ENCODE measurements around the gene PIR.

Gene PIR

DNA sequence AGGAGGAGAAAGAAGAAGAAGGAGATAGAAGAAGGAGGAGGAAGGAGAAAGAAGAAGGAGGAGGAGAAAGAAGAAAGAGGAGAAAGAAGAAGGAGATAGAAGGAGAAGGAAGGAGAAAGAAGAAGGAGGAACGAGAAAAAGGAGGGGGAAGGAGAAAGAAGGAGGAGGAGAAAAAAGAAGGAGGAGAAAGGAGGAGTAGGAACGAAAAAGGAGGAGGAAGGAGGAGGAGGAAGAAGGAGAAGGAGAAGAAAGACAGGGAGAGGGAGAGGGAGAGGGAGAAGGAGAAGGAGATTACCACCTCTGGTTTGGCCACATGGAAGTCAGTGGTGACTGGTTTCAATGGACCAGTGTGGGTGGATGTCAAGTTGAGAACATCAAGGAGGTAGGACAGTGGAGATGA is 58.9 kb downstream of the PIR start:
- Histone ChIP-seq H3K4me2 (ENCODE audit: insufficient read depth, low read length) (no peak overlapping the region), H3K79me2 (ENCODE audit: insufficient read depth, low read length) (no peaks in the 10 kb centered on the region), H3K4me1 (ENCODE audit: insufficient read depth, low read length) (no peaks in the 10 kb centered on the region), H3K9me3 (ENCODE audit: insufficient read depth, low read length, severe bottlenecking) (no peaks in the 10 kb centered on the region), H2AFZ (ENCODE audit: low read depth, low read length) (no peak overlapping the region), H3K9ac (ENCODE audit: low read depth, low read length) (no peak overlapping the region), H4K20me1 (ENCODE audit: insufficient read depth, low read length) (no peaks in the 10 kb centered on the region), H3K27ac (ENCODE audit: low read length) (no peak overlapping the region), H3K4me3 (ENCODE audit: low read depth in 1 of 2, low read length in 2 of 2) (no peak overlapping the region), H3K27me3 (ENCODE audit: insufficient read depth, low read length, poor library complexity) (no peaks in the 10 kb centered on the region), H3K36me3 (ENCODE audit: insufficient read depth, low read length) (no peaks in the 10 kb centered on the region)
- TF ChIP-seq EZH2 (IDR thresholded peaks at IDR 0.05; ENCODE audit: borderline replicate concordance, low read depth, low read length, severe bottlenecking) (no peak), CTCF (IDR thresholded peaks at IDR 0.05; ENCODE audit: borderline replicate concordance, extremely low read depth, low read length, poor library complexity, severe bottlenecking) (no peak)
- DNase-seq (no peak), ATAC-seq (ENCODE audit: insufficient read depth, low read depth) (no peak)

- Histone ChIP-seq H3K27me3 (ENCODE audit: insufficient read depth, low read length, poor library complexity) (no peaks in the 10 kb centered on the region), H2AFZ (ENCODE audit: low read depth, low read length) (no peak overlapping the region), H3K4me1 (ENCODE audit: insufficient read depth, low read length) (no peaks in the 10 kb centered on the region), H3K4me3 (ENCODE audit: low read depth in 1 of 2, low read length in 2 of 2) (no peak overlapping the region), H3K36me3 (ENCODE audit: insufficient read depth, low read length) (no peaks in the 10 kb centered on the region), H3K27ac (ENCODE audit: low read length) (no peak overlapping the region), H3K9ac (ENCODE audit: low read depth, low read length) (no peak overlapping the region), H3K4me2 (ENCODE audit: insufficient read depth, low read length) (no peak overlapping the region), H3K9me3 (ENCODE audit: insufficient read depth, low read length, severe bottlenecking) (no peaks in the 10 kb centered on the region), H3K79me2 (ENCODE audit: insufficient read depth, low read length) (no peaks in the 10 kb centered on the region), H4K20me1 (ENCODE audit: insufficient read depth, low read length) (no peaks in the 10 kb centered on the region)
- ATAC-seq (ENCODE audit: insufficient read depth, low read depth) (no peak), DNase-seq (no peak)
- no peak for TF ChIP-seq CTCF (IDR thresholded peaks at IDR 0.05; ENCODE audit: borderline replicate concordance, extremely low read depth, low read length, poor library complexity, severe bottlenecking)
- no peak for TF ChIP-seq EZH2 (IDR thresholded peaks at IDR 0.05; ENCODE audit: borderline replicate concordance, low read depth, low read length, severe bottlenecking)
Measured at GRCh38 chrX:15430584-15430983, 62.5 kb downstream of the PIR start.

DNA sequence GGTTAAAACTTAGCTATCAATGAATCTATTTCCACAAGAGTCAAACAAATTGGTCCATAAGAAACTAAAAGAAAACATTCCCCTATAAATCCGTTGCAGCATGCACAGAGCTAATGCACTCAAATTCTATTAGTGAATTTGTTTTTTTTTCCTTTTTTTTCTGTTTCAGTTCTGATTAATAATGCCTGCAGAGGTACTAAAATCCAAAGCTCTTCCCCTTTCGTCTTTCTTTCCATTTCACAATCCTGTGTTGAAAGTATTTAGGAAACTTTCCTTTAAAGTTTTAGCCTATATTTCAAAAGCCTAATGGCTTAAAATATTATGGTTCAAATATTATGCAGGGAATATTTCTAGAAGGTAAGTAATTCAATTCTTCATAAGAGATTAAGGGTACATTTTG is 63.1 kb downstream of the PIR start:
- DNase-seq, result no peak
- no peaks in the 10 kb centered on the region for H3K4me1 ChIP-seq (ENCODE audit: insufficient read depth, low read length)
- no peaks in the 10 kb centered on the region for H4K20me1 ChIP-seq (ENCODE audit: insufficient read depth, low read length)
- no peaks in the 10 kb centered on the region for H3K36me3 ChIP-seq (ENCODE audit: insufficient read depth, low read length)
- H3K4me2 ChIP-seq (ENCODE audit: insufficient read depth, low read length), result no peak overlapping the region
- no peak for TF ChIP-seq CTCF (IDR thresholded peaks at IDR 0.05; ENCODE audit: borderline replicate concordance, extremely low read depth, low read length, poor library complexity, severe bottlenecking)
- no peak for TF ChIP-seq EZH2 (IDR thresholded peaks at IDR 0.05; ENCODE audit: borderline replicate concordance, low read depth, low read length, severe bottlenecking)
- no peak overlapping the region for H2AFZ ChIP-seq (ENCODE audit: low read depth, low read length)
- H3K79me2 ChIP-seq (ENCODE audit: insufficient read depth, low read length), result no peaks in the 10 kb centered on the region
- no peak overlapping the region for H3K4me3 ChIP-seq (ENCODE audit: low read depth in 1 of 2, low read length in 2 of 2)
- ATAC-seq (ENCODE audit: insufficient read depth, low read depth), result no peak
- no peaks in the 10 kb centered on the region for H3K9me3 ChIP-seq (ENCODE audit: insufficient read depth, low read length, severe bottlenecking)
- no peak overlapping the region for H3K27ac ChIP-seq (ENCODE audit: low read length)
- no peaks in the 10 kb centered on the region for H3K27me3 ChIP-seq (ENCODE audit: insufficient read depth, low read length, poor library complexity)
- no peak overlapping the region for H3K9ac ChIP-seq (ENCODE audit: low read depth, low read length)

DNA sequence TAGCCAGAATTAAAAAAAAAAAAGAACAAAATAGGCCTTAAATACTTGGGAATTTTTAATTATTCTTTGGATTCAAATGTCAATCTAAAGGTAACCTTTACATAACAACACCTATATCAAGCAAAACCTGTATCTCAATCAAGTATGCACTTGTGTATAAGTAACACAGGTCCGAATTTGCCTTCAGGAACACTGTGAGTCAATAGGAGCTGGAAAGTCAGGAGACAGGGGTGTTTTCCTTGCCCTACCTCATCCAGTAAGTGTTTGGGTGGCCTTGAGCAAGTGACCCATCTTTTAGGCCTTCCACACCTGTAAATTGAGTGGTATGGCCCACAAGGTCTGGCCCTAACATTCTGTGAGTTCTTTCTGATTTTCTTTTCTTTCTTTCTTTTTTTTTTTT is 68.1 kb downstream of the PIR start:
- no peaks in the 10 kb centered on the region for H3K9me3 ChIP-seq (ENCODE audit: insufficient read depth, low read length, severe bottlenecking)
- H3K9ac ChIP-seq (ENCODE audit: low read depth, low read length), result no peak overlapping the region
- H3K27ac ChIP-seq (ENCODE audit: low read length), result no peak overlapping the region
- no peaks in the 10 kb centered on the region for H3K36me3 ChIP-seq (ENCODE audit: insufficient read depth, low read length)
- H3K4me3 ChIP-seq (ENCODE audit: low read depth in 1 of 2, low read length in 2 of 2), result no peak overlapping the region
- no peaks in the 10 kb centered on the region for H4K20me1 ChIP-seq (ENCODE audit: insufficient read depth, low read length)
- H3K79me2 ChIP-seq (ENCODE audit: insufficient read depth, low read length), result no peaks in the 10 kb centered on the region
- H3K4me1 ChIP-seq (ENCODE audit: insufficient read depth, low read length), result no peaks in the 10 kb centered on the region
- H2AFZ ChIP-seq (ENCODE audit: low read depth, low read length), result no peak overlapping the region
- no peak overlapping the region for H3K4me2 ChIP-seq (ENCODE audit: insufficient read depth, low read length)
- ATAC-seq (ENCODE audit: insufficient read depth, low read depth) (no peak), DNase-seq (no peak)
- TF ChIP-seq CTCF (IDR thresholded peaks at IDR 0.05; ENCODE audit: borderline replicate concordance, extremely low read depth, low read length, poor library complexity, severe bottlenecking) (no peak), EZH2 (IDR thresholded peaks at IDR 0.05; ENCODE audit: borderline replicate concordance, low read depth, low read length, severe bottlenecking) (no peak)
- no peaks in the 10 kb centered on the region for H3K27me3 ChIP-seq (ENCODE audit: insufficient read depth, low read length, poor library complexity)
